ENCODE measurements around the gene MTX1. TPM values are rescaled to one million over a fixed set of nuclear protein-coding genes. Genes with fewer than 3 reads are reported as not detected.
"Not testable (repeated sequence)": the region's sequence is repeated elsewhere in the genome, so short reads cannot be mapped to it uniquely, and the experiment has no call there.

MTX1 gene
- total and polyA plus RNA-seq, 2 donors (not counting 1 experiment from before 2014, with no cell fraction given) = 42.2 to 46.6 TPM

GRCh38 chr1:155223047-155223446, 14.6 kb downstream of the MTX1 start:
- TF ChIP-seq CTCF (conservative IDR thresholded peaks at IDR 0.05 in 1 of 2, IDR thresholded peaks at IDR 0.05 in 1 of 2; ENCODE audit: low read depth in 1 of 2, low read length in 2 of 2) = no peak
- no peak for TF ChIP-seq EZH2 (IDR thresholded peaks at IDR 0.05; ENCODE audit: low read length, missing control alignments)
- no peak for DNase-seq (ENCODE audit: low read depth in 2 of 2)
- H3K4me2 ChIP-seq (ENCODE audit: extremely low read depth, insufficient read depth, low read length) = no peak overlapping the region
- no peak overlapping the region for H3K4me3 ChIP-seq (replicated peaks in 1 of 4; ENCODE audit: control extremely low read depth in 1 of 4, insufficient read depth in 1 of 4, low read depth in 3 of 4, low read length in 4 of 4)
- no peaks in the 10 kb centered on the region for H3K27me3 ChIP-seq (ENCODE audit: control insufficient read depth, insufficient read depth, low read length)
- no peak overlapping the region for H3K9ac ChIP-seq (ENCODE audit: insufficient read depth, low read length)
- H3K9me3 ChIP-seq (ENCODE audit: control insufficient read depth, insufficient read depth, low read depth, low read length) = no peaks in the 10 kb centered on the region
- no peak overlapping the region for H2AFZ ChIP-seq (ENCODE audit: low read length)
- peaks cover 16% of the 10 kb centered on the region for H3K4me1 ChIP-seq (ENCODE audit: control insufficient read depth, extremely low read depth, insufficient read depth, low read length)
- H3K79me2 ChIP-seq (ENCODE audit: control insufficient read depth, insufficient read depth, low read length) = peaks cover 11% of the 10 kb centered on the region
- H4K20me1 ChIP-seq (ENCODE audit: control insufficient read depth, extremely low read depth, insufficient read depth, low read length) = no peaks in the 10 kb centered on the region
- no peaks in the 10 kb centered on the region for H3K36me3 ChIP-seq (ENCODE audit: control insufficient read depth, insufficient read depth, low read length)
- H3K27ac ChIP-seq (ENCODE audit: insufficient read depth, low read length) = no peak overlapping the region

- H2AFZ ChIP-seq (ENCODE audit: low read length); H3K27me3 ChIP-seq (ENCODE audit: control insufficient read depth, insufficient read depth, low read length); H3K9me3 ChIP-seq (ENCODE audit: control insufficient read depth, insufficient read depth, low read depth, low read length); H4K20me1 ChIP-seq (ENCODE audit: control insufficient read depth, extremely low read depth, insufficient read depth, low read length); H3K9ac ChIP-seq (ENCODE audit: insufficient read depth, low read length); DNase-seq (ENCODE audit: low read depth in 2 of 2); H3K4me2 ChIP-seq (ENCODE audit: extremely low read depth, insufficient read depth, low read length); H3K36me3 ChIP-seq (ENCODE audit: control insufficient read depth, insufficient read depth, low read length): not testable (repeated sequence)
- Histone ChIP-seq H3K4me1 (ENCODE audit: control insufficient read depth, extremely low read depth, insufficient read depth, low read length) (peaks cover 18% of the 10 kb centered on the region), H3K27ac (ENCODE audit: insufficient read depth, low read length) (peak overlapping the region; percentile 86), H3K79me2 (ENCODE audit: control insufficient read depth, insufficient read depth, low read length) (peaks cover 11% of the 10 kb centered on the region), H3K4me3 (replicated peaks in 1 of 4; ENCODE audit: control extremely low read depth in 1 of 4, insufficient read depth in 1 of 4, low read depth in 3 of 4, low read length in 4 of 4) (peak overlapping the region in 1 of 4 experiments; percentile 66)
Measured at GRCh38 chr1:155225404-155225759, 16.9 kb downstream of the MTX1 start.

- Histone ChIP-seq H2AFZ (ENCODE audit: low read length) (no peak overlapping the region), H3K4me1 (ENCODE audit: control insufficient read depth, extremely low read depth, insufficient read depth, low read length) (peaks cover 18% of the 10 kb centered on the region), H3K9ac (ENCODE audit: insufficient read depth, low read length) (peak overlapping the region; percentile 67), H4K20me1 (ENCODE audit: control insufficient read depth, extremely low read depth, insufficient read depth, low read length) (no peaks in the 10 kb centered on the region), H3K27me3 (ENCODE audit: control insufficient read depth, insufficient read depth, low read length) (no peaks in the 10 kb centered on the region), H3K9me3 (ENCODE audit: control insufficient read depth, insufficient read depth, low read depth, low read length) (no peaks in the 10 kb centered on the region), H3K4me2 (ENCODE audit: extremely low read depth, insufficient read depth, low read length) (peak overlapping the region; percentile 81), H3K36me3 (ENCODE audit: control insufficient read depth, insufficient read depth, low read length) (no peaks in the 10 kb centered on the region), H3K27ac (ENCODE audit: insufficient read depth, low read length) (peak overlapping the region; percentile 86), H3K4me3 (replicated peaks in 1 of 4; ENCODE audit: control extremely low read depth in 1 of 4, insufficient read depth in 1 of 4, low read depth in 3 of 4, low read length in 4 of 4) (peak overlapping the region; percentile 40 to 81 (median 63)), H3K79me2 (ENCODE audit: control insufficient read depth, insufficient read depth, low read length) (peaks cover 11% of the 10 kb centered on the region)
- DNase-seq (ENCODE audit: low read depth in 2 of 2) = peak; percentile 78 to 80
- TF ChIP-seq EZH2 (IDR thresholded peaks at IDR 0.05; ENCODE audit: low read length, missing control alignments) (no peak), CTCF (conservative IDR thresholded peaks at IDR 0.05 in 1 of 2, IDR thresholded peaks at IDR 0.05 in 1 of 2; ENCODE audit: low read depth in 1 of 2, low read length in 2 of 2) (peak; percentile 48 to 56)
Measured at GRCh38 chr1:155226188-155226909, 17.9 kb downstream of the MTX1 start.
